SK-N-SH (cell line): ENCODE data around the gene ACE.

Experiments used
- CTCF ChIP-seq: fragments of 200-600 bp; sonication (generic); IDR thresholded peaks from 2 replicates; pipeline ENCODE4 v1.6.1; 2017; ENCODE audit warnings: antibody characterized with exemption, mild to moderate bottlenecking, moderate library complexity
- TAF1 ChIP-seq: IDR thresholded peaks from 2 replicates; pipeline ENCODE4 v1.6.1; 2012; ENCODE audit warnings: low read depth, mild to moderate bottlenecking, low read length, moderate library complexity, borderline replicate concordance

- no peak for TF ChIP-seq CTCF
- TF ChIP-seq TAF1: no peak
Observed at GRCh38 chr17:63494300-63494928, 17.6 kb downstream of the ACE start.
